HG03066 (cell line): Measurements from ENCODE around the gene PEAR1.

Source experiments
- ATAC-seq: cut with Tn5 transposase; IDR thresholded peaks from one replicate; pipeline ENCODE4 v1.9.1; 2021; ENCODE audit warnings: low read depth; ENCODE audit not compliant: unreplicated experiment

PEAR1 gene

DNA sequence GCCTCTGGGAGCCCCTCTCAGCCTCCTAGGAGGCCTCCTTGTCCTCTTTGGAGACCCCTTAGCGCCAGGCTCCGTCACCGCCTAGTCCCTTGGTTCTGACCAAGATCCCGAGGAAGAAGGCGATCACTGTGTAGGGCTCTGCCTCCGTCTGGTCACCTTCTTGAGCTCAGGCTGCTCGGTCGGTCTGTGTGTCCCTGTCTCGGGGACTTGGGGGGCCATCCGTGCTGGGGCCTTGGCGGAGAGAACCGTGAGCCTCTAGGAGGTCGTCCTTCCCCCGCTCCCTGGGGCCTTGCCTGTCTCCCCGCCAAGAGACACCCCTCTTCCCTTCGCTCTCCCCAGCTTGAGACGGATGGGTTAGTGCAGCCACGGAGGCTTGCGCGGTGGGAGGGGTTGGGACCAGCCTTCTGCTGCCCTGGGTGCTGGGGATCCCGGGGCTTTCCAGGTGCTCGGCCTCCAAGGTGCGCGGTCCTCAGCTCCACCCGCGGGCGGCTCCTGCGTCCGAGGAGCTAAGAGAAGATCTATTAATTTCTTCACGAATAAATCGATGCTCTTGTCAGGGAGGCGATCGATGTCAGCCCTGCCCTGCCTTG is 33.9 kb upstream of the PEAR1 start:
- ATAC-seq: no peak

- ATAC-seq: no peak
Measured at GRCh38 chr1:156860113-156860627, 33.3 kb upstream of the PEAR1 start.

- ATAC-seq: no peak
Measured at GRCh38 chr1:156860628-156861423, 32.7 kb upstream of the PEAR1 start, which contains the start of gene NTRK1. NTRK1 (plus strand) TSS chr1:156860865; CDS start chr1:156860935, 70 bp downstream.

- ATAC-seq: no peak
Measured at GRCh38 chr1:156862584-156862983, 30.9 kb upstream of the PEAR1 start.

GRCh38 chr1:156862997-156863599 is 30.4 kb upstream of the PEAR1 start:
- ATAC-seq: no peak

DNA sequence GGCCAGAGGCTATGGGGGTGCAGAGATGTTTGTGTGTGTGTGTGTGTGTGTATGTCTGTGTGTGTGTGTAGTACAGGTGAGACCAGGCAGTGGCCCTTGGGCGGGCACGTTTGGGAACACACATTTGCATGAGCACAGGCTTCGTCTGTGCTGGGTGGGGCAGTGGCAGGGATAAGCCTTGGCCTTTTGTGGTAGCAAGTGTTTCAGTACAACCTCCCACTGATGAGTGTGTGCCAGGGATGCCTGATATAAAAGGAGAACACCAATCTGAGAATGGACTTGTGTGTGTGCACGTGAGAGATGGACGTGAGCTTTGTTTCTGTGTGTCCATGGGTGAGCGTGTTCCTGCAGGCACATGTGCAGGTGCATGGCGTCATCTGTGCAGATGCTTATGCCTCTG is 29.9 kb upstream of the PEAR1 start:
- no peak for ATAC-seq

- ATAC-seq: no peak
Measured at GRCh38 chr1:156864796-156865195, 28.7 kb upstream of the PEAR1 start.

GRCh38 chr1:156865258-156865657 is 28.3 kb upstream of the PEAR1 start:
- ATAC-seq: no peak

DNA sequence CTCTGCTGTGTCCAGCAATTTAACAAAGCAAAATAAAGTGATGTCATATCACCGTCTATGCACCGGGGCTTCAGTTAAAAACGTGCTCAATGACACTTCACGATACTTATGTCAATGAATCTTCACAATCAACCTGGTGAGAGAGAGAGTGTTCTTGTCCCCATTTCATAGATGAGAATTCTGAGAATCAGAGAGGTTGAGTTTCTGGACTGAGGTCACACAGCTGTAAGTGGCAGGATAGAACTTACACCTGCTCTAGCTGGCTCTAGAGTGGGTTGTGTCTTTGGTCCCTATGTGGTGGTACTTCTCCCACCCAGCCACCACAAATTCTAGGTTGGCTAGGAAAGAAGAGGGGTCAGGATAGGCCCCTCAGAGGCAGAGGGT is 27.7 kb upstream of the PEAR1 start:
- ATAC-seq: no peak

- ATAC-seq: no peak
Measured at GRCh38 chr1:156866249-156866909, 27.1 kb upstream of the PEAR1 start.

GRCh38 chr1:156868341-156868740 is 25.2 kb upstream of the PEAR1 start:
- ATAC-seq: no peak

DNA sequence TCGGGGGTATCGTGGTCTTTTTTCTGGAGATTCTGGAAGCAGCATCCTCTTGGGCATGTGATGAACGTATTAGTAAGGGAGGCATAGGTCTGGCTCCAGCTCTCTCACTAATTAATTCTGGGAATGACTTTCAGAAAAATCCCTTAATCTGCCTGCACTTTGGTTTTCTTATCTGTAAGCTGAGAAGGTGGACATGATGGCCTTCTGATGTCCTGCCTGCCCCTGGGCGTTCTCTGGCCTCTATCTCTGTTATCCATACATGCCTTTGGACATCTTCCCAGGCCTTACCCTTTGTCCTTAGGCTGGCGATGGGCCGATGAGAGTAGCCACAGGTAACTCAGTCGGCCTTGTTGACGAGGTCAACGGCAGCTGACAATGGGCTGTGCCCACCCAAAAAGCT is 24.1 kb upstream of the PEAR1 start:
- no peak for ATAC-seq

- ATAC-seq: no peak
Measured at GRCh38 chr1:156873659-156874058, 19.9 kb upstream of the PEAR1 start.

- no peak for ATAC-seq
Measured at GRCh38 chr1:156874142-156874541, 19.4 kb upstream of the PEAR1 start.

- ATAC-seq: no peak
Measured at GRCh38 chr1:156874572-156875340, 18.8 kb upstream of the PEAR1 start.

DNA sequence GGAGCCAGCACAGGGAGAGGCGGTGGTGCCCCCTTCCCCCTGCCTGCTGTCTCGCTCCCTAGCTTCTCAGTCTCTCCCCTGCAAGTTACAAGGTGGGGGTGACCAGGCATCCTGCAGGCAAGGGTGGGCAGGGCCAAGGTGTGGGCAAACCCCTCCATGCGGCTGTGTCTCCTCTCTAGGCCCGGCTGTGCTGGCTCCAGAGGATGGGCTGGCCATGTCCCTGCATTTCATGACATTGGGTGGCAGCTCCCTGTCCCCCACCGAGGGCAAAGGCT is 18.2 kb upstream of the PEAR1 start:
- ATAC-seq: no peak

- no peak for ATAC-seq
Measured at GRCh38 chr1:156876281-156876680, 17.2 kb upstream of the PEAR1 start.

DNA sequence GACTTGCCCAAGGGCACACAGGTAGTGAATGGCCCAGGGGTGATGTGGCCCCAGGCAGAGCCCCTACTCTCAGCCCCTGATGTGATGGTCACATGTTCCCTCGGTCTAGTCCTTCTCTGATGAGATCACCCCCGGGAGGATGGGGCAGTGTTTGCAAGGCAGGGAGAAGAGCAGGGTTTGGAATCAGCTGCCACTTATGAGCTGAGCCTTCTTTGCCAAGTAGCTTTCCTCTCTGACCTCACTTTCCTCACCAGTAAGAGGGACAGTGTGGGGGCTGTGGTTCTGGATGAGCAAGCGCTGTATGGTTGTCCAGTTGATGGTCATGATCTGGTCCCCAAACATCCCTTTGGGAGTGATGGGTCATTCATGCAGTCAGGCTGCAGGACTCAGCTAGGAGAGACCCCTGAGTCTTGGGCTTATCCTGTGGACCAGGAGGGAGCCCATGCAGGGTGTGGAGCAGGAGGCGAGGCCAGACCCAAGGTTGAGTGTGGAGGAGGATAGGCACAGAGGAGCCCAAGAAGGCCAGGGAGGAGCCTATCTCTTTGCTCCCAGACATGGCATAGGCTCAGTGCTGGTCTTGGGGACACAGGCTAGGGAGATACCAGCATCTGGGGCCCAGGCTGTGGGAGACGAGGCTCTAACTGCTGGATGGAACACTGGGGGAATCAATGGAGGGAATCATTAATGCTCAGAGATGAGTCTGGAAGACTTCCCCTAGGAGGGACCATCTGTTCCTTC is 15.9 kb upstream of the PEAR1 start:
- ATAC-seq: no peak

DNA sequence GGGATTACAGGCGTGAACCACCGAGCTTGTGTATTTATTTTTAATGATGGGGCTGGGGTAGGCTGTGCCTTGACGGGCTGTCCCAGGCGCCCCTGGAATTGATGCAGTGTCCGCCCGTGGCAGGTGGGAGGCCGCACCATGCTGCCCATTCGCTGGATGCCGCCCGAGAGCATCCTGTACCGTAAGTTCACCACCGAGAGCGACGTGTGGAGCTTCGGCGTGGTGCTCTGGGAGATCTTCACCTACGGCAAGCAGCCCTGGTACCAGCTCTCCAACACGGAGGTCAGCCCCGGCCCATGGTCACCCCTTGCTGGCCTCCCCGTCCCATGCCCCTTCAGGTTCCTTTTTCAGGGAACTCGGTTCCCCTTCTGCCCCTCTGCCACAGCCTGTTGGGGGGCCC is 13.6 kb upstream of the PEAR1 start:
- no peak for ATAC-seq

- ATAC-seq: no peak
Measured at GRCh38 chr1:156880473-156880872, 13.0 kb upstream of the PEAR1 start.
